Glomerular visceral epithelial cell (primary cell): Measurements from ENCODE around the gene PKD1L1.
A peak's percentile ranks its signal among the peaks of the same experiment; 100 is the strongest.

ENCODE experiments used
- DNase-seq: peaks from one replicate; pipeline ENCODE4 v3.0.0-alpha.2; 2016; ENCODE audit errors: extremely low spot score

The PKD1L1 gene

GRCh38 chr7:47875406-47875805 lies 72.9 kb downstream of the PKD1L1 start:
- DNase-seq: no peak

- peak; percentile 3 for DNase-seq
Observed at GRCh38 chr7:47873762-47874161, 74.5 kb downstream of the PKD1L1 start.

- no peak for DNase-seq
Observed at GRCh38 chr7:47867286-47867685, 81.0 kb downstream of the PKD1L1 start.

- no peak for DNase-seq
Observed at GRCh38 chr7:47866120-47866519, 82.1 kb downstream of the PKD1L1 start.

GRCh38 chr7:47852330-47853245 lies 95.7 kb downstream of the PKD1L1 start:
- DNase-seq: no peak

GRCh38 chr7:47847207-47847606 lies 101.1 kb downstream of the PKD1L1 start:
- DNase-seq: no peak

- DNase-seq: peak; percentile 9
Observed at GRCh38 chr7:47846138-47846836, 102.0 kb downstream of the PKD1L1 start.

- no peak for DNase-seq
Observed at GRCh38 chr7:47844311-47844710, 104.0 kb downstream of the PKD1L1 start.

- DNase-seq: no peak
Observed at GRCh38 chr7:47843291-47843690, 105.0 kb downstream of the PKD1L1 start.

GRCh38 chr7:47839381-47839780 lies 108.9 kb downstream of the PKD1L1 start:
- no peak for DNase-seq

- no peak for DNase-seq
Observed at GRCh38 chr7:47837826-47838225, 110.4 kb downstream of the PKD1L1 start.

- no peak for DNase-seq
Observed at GRCh38 chr7:47836503-47837202, 111.6 kb downstream of the PKD1L1 start.

GRCh38 chr7:47836080-47836479 lies 112.2 kb downstream of the PKD1L1 start:
- no peak for DNase-seq

GRCh38 chr7:47833211-47833610 lies 115.1 kb downstream of the PKD1L1 start:
- no peak for DNase-seq

- no peak for DNase-seq
Observed at GRCh38 chr7:47832105-47832715, 116.1 kb downstream of the PKD1L1 start.

- DNase-seq: no peak
Observed at GRCh38 chr7:47830015-47830414, 118.3 kb downstream of the PKD1L1 start.

- DNase-seq: no peak
Observed at GRCh38 chr7:47827871-47828270, 120.4 kb downstream of the PKD1L1 start.

- DNase-seq: no peak
Observed at GRCh38 chr7:47827351-47827756, 120.9 kb downstream of the PKD1L1 start.

- DNase-seq: no peak
Observed at GRCh38 chr7:47826754-47827153, 121.5 kb downstream of the PKD1L1 start.

GRCh38 chr7:47819607-47819920 lies 128.7 kb downstream of the PKD1L1 start:
- DNase-seq: no peak

- peak; percentile 71 for DNase-seq
Observed at GRCh38 chr7:47818796-47819606, 129.3 kb downstream of the PKD1L1 start.
